GM19043 (cell line): Measurements from ENCODE around the gene ABR.
"Not testable (repeated sequence)": the region's sequence is repeated elsewhere in the genome, so short reads cannot be mapped to it uniquely, and the experiment has no call there.

ENCODE experiments used
- ATAC-seq: cut with Tn5 transposase; IDR thresholded peaks from one replicate; pipeline ENCODE4 v1.9.1; 2021; ENCODE audit warnings: low read depth; ENCODE audit not compliant: unreplicated experiment

ABR gene

GRCh38 chr17:1050996-1051925, 128.5 kb downstream of the ABR start:
- no peak for ATAC-seq

GRCh38 chr17:1050246-1050995, 129.4 kb downstream of the ABR start:
- no peak for ATAC-seq

GRCh38 chr17:1049446-1050225, 130.1 kb downstream of the ABR start:
- ATAC-seq: no peak

GRCh38 chr17:1048516-1049115, 131.2 kb downstream of the ABR start:
- not testable (repeated sequence) for ATAC-seq

GRCh38 chr17:1047879-1048470, 131.8 kb downstream of the ABR start:
- no peak for ATAC-seq

GRCh38 chr17:1047177-1047878, 132.5 kb downstream of the ABR start:
- no peak for ATAC-seq

- no peak for ATAC-seq
Measured at GRCh38 chr17:1045456-1045855, 134.3 kb downstream of the ABR start.

GRCh38 chr17:1044387-1045009, 135.3 kb downstream of the ABR start:
- ATAC-seq: not testable (repeated sequence)

GRCh38 chr17:1043601-1044251, 136.1 kb downstream of the ABR start:
- ATAC-seq: no peak

GRCh38 chr17:1042486-1042885, 137.3 kb downstream of the ABR start:
- no peak for ATAC-seq

- ATAC-seq: no peak
Measured at GRCh38 chr17:1041746-1042145, 138.0 kb downstream of the ABR start.

- ATAC-seq: no peak
Measured at GRCh38 chr17:1040216-1040600, 139.6 kb downstream of the ABR start.

GRCh38 chr17:1039511-1040215, 140.1 kb downstream of the ABR start:
- ATAC-seq: no peak

GRCh38 chr17:1039123-1039507, 140.7 kb downstream of the ABR start:
- no peak for ATAC-seq

GRCh38 chr17:1038459-1039122, 141.2 kb downstream of the ABR start:
- ATAC-seq: no peak

- no peak for ATAC-seq
Measured at GRCh38 chr17:1037238-1037879, 142.4 kb downstream of the ABR start.

- no peak for ATAC-seq
Measured at GRCh38 chr17:1036845-1037237, 142.9 kb downstream of the ABR start.
